NOMO-1 treated with DMSO at 0.1 percent for 48 hours (cell line): ENCODE measurements around the gene RGS19.

ENCODE experiments used
- DNase-seq: peaks from one replicate; lab custom pipeline; 2025; ENCODE audit not compliant: unreplicated experiment; lab: John Stamatoyannopoulos, UW

The RGS19 gene

GRCh38 chr20:64037199-64037497 is 42.2 kb downstream of the RGS19 start:
- no peak for DNase-seq

- DNase-seq = no peak
These were observed 42.7 kb downstream of the RGS19 start for GRCh38 chr20:64036346-64037198.

- DNase-seq = no peak
These were observed 43.4 kb downstream of the RGS19 start, which contains the start of gene C20orf204 for GRCh38 chr20:64035933-64036345. TSS of gene C20orf204 (plus strand) at chr20:64036182. CDS start at chr20:64036324, 142 bp downstream.

- DNase-seq = no peak
These were observed 44.0 kb downstream of the RGS19 start for GRCh38 chr20:64035066-64035932.

- no peak for DNase-seq
These were observed 45.3 kb downstream of the RGS19 start for GRCh38 chr20:64033981-64034493.

- no peak for DNase-seq
These were observed 46.4 kb downstream of the RGS19 start for GRCh38 chr20:64032706-64033624.

- DNase-seq = no peak
These were observed 47.5 kb downstream of the RGS19 start for GRCh38 chr20:64031822-64032314.

GRCh38 chr20:64030371-64031134 is 48.8 kb downstream of the RGS19 start:
- no peak for DNase-seq

GRCh38 chr20:64029293-64030117 is 49.8 kb downstream of the RGS19 start:
- DNase-seq = no peak

- DNase-seq = no peak
These were observed 51.2 kb downstream of the RGS19 start for GRCh38 chr20:64027981-64028685.

- no peak for DNase-seq
These were observed 53.4 kb downstream of the RGS19 start for GRCh38 chr20:64025826-64026412.

GRCh38 chr20:64025101-64025825 is 54.1 kb downstream of the RGS19 start:
- DNase-seq = no peak

GRCh38 chr20:64024141-64024990 is 55.0 kb downstream of the RGS19 start:
- DNase-seq = no peak

- no peak for DNase-seq
These were observed 55.8 kb downstream of the RGS19 start for GRCh38 chr20:64023361-64024140.
